HG03108 (cell line): Measurements from ENCODE around the gene AHNAK2.

Source experiments
- ATAC-seq: cut with Tn5 transposase; IDR thresholded peaks from one replicate; pipeline ENCODE4 v1.9.1; 2021; ENCODE audit warnings: moderate library complexity; ENCODE audit not compliant: unreplicated experiment

The AHNAK2 gene

DNA sequence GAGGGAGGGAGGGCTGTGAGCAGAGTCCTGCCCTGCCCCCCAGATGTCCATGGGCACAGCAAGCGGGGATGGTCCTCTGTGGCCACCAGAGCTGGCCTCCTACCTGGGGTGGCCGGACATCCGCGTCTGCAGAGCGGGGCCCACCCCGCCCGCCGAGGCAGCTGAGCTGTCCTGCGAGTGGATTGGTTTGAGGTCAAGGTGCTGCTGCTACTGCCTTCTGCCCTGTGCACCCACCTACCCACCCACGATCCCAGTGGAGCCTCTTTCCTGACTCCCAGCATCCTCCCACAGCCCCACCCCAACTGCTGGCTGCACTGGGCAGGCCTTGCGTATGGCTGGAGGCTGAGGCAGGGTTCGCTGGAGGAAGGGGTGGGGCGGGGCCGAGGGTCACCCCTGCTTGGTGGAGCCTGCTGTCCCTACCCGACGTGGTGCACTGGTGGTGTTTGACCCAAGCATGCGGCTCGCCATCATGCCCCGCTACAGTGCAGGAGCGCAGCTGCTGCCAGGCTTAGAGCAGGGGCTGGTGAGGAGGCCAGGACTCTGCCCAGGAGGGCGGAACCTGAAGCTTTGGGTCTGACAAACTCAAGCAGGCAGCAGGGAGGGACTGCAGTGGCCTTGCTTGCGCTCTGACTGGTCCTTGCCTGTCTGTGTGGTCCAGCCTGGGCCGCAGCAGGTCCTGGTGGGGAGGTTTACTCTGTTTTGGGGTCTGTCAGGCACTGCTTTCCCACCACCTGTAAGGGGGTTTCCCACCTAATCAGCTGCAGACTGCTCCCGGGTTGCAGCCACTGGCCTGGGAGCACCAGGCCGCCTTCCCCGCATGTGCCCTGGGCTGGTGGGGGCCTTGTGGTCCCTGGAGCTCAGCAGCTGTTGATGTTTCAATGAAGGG is 89.4 kb downstream of the AHNAK2 start:
- ATAC-seq, result no peak

DNA sequence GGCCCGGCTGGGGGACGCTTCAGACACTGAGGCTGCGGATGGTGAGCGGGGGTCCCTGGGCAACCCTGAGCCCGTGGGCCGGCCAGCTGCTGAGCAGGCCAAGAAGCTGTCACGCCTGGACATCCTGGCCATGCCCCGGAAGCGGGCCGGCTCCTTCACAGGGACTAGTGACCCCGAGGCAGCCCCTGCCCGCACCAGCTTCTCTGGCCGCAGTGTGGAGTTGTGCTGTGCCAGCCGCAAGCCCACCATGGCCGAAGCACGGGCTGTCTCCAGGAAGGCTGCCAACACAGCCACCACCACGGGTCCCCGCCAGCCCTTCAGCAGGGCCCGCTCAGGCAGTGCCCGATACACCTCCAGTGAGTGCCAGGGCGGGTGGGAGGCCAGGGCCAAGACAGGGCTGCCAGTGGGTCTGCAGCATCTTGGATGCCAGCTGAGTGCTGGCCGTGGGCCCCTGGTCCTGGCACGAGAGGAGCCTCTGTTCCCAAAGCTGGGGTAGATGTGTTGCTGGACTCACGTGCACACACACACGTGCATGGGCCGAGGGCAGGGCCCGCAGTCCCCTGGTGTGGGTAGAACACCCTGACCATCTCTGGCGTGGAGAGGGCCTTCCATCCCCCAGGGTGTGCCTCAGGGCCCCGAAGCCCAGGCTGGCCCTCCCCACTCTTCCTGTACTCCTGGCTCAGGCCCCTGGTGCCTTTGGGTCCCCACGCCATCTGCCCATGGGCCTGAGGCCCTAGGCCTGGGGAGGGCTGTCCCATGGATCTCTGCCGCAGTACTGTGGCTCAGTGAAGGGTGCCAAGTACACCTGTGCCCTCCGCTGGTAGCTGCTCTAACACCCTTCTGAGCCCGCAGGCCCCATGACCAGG is 90.3 kb downstream of the AHNAK2 start:
- ATAC-seq, result no peak
